Measurements from ENCODE around the gene TMED8.

DNA sequence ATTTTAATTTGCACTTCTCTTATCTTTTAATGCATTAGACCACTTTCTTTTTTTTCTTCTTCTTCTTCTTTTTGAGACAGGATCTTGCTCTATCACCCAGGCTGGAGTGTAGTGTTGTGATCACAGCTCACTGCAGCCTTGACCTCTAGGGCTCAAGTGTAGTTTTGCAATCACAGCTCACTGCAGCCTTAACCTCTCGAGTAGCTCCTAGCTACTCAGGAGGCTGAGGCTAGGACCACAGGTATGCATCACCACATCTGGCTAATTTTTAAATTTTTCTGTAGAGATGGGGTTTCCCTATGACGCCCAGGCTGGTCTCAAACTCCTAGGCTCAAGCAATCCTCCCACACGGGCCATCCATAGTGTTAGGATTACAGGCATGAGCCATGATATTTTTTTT is 12.7 kb downstream of the TMED8 start:
- TF ChIP-seq, protein P1, sequence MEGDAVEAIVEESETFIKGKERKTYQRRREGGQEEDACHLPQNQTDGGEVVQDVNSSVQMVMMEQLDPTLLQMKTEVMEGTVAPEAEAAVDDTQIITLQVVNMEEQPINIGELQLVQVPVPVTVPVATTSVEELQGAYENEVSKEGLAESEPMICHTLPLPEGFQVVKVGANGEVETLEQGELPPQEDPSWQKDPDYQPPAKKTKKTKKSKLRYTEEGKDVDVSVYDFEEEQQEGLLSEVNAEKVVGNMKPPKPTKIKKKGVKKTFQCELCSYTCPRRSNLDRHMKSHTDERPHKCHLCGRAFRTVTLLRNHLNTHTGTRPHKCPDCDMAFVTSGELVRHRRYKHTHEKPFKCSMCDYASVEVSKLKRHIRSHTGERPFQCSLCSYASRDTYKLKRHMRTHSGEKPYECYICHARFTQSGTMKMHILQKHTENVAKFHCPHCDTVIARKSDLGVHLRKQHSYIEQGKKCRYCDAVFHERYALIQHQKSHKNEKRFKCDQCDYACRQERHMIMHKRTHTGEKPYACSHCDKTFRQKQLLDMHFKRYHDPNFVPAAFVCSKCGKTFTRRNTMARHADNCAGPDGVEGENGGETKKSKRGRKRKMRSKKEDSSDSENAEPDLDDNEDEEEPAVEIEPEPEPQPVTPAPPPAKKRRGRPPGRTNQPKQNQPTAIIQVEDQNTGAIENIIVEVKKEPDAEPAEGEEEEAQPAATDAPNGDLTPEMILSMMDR (IDR thresholded peaks at IDR 0.05) = no peak
- no peak for TF ChIP-seq POLR2AphosphoS5 (IDR thresholded peaks at IDR 0.05; ENCODE audit: insufficient read depth in 1 of 2, low read depth in 1 of 2)
